SK-N-SH treated with all-trans-retinoic acid at 6 μM for 48 hours (cell line): ENCODE measurements around the gene DUS4L.

ENCODE experiments used
- ARNTL ChIP-seq: fragments of 450-650 bp; formaldehyde crosslinking; IDR thresholded peaks from 2 replicates; pipeline ENCODE4 v1.5.0; 2020; ENCODE audit warnings: low read depth, mild to moderate bottlenecking, moderate library complexity, borderline replicate concordance
- CSDC2 ChIP-seq: fragments of 250-450 bp; sonication (Bioruptor Pico); IDR thresholded peaks from 2 replicates; pipeline ENCODE4 v1.5.0; 2020; ENCODE audit warnings: mild to moderate bottlenecking, moderate library complexity
- ESRRG ChIP-seq: fragments of 250-450 bp; sonication (Bioruptor Pico); IDR thresholded peaks from 2 replicates; pipeline ENCODE4 v1.6.1; 2021; ENCODE audit warnings: mild to moderate bottlenecking
- GLIS3 ChIP-seq: fragments of 250-450 bp; sonication (Bioruptor Pico); IDR thresholded peaks from 2 replicates; pipeline ENCODE4 v1.5.0; 2020; ENCODE audit warnings: mild to moderate bottlenecking, moderate library complexity
- ISL1 ChIP-seq: fragments of 250-450 bp; sonication (Bioruptor Pico); IDR thresholded peaks from 2 replicates; pipeline ENCODE4 v2.1.2; 2022; ENCODE audit warnings: mild to moderate bottlenecking, moderate library complexity
- PATZ1 ChIP-seq: fragments of 250-450 bp; sonication (Bioruptor Pico); IDR thresholded peaks from 2 replicates; pipeline ENCODE4 v1.8.0; 2020; ENCODE audit warnings: mild to moderate bottlenecking, moderate library complexity, borderline replicate concordance
- POU6F1 ChIP-seq: fragments of 250-450 bp; sonication (Bioruptor Pico); IDR thresholded peaks from 2 replicates; pipeline ENCODE4 v1.8.0; 2021; ENCODE audit warnings: low read depth, mild to moderate bottlenecking, moderate library complexity, borderline replicate concordance
- PPARA ChIP-seq: fragments of 250-450 bp; sonication (Bioruptor Pico); IDR thresholded peaks from 2 replicates; pipeline ENCODE4 v1.5.0; 2020; ENCODE audit warnings: mild to moderate bottlenecking, borderline replicate concordance
- SNAI2 ChIP-seq: fragments of 250-450 bp; sonication (Bioruptor Pico); IDR thresholded peaks from 2 replicates; pipeline ENCODE4 v1.5.0; 2020; ENCODE audit warnings: mild to moderate bottlenecking, moderate library complexity
- TOX ChIP-seq: fragments of 250-450 bp; sonication (Bioruptor Pico); IDR thresholded peaks from 2 replicates; pipeline ENCODE4 v1.8.0; 2021; ENCODE audit warnings: mild to moderate bottlenecking, moderate library complexity, borderline replicate concordance
- TF ChIP-seq, protein P1 (sequence below): fragments of 250-450 bp; sonication (Bioruptor Pico); IDR thresholded peaks from 2 replicates; pipeline ENCODE4 v1.5.1; 2020; ENCODE audit warnings: low read depth, mild to moderate bottlenecking, moderate library complexity

- no peak for TF ChIP-seq ISL1 (CRISPR knock-in tag)
- no peak for TF ChIP-seq PATZ1
- TF ChIP-seq ESRRG = no peak
- no peak for TF ChIP-seq POU6F1 (CRISPR knock-in tag)
- TF ChIP-seq SNAI2 (CRISPR knock-in tag) = no peak
- no peak for TF ChIP-seq ARNTL (CRISPR knock-in tag)
- no peak for TF ChIP-seq PPARA
- TF ChIP-seq TOX (CRISPR knock-in tag) = no peak
- no peak for TF ChIP-seq CSDC2 (CRISPR knock-in tag)
- no peak for TF ChIP-seq GLIS3 (CRISPR knock-in tag)
- TF ChIP-seq, protein P1, sequence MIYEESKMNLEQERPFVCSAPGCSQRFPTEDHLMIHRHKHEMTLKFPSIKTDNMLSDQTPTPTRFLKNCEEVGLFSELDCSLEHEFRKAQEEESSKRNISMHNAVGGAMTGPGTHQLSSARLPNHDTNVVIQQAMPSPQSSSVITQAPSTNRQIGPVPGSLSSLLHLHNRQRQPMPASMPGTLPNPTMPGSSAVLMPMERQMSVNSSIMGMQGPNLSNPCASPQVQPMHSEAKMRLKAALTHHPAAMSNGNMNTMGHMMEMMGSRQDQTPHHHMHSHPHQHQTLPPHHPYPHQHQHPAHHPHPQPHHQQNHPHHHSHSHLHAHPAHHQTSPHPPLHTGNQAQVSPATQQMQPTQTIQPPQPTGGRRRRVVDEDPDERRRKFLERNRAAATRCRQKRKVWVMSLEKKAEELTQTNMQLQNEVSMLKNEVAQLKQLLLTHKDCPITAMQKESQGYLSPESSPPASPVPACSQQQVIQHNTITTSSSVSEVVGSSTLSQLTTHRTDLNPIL (CRISPR knock-in tag) = no peak
These were observed 35.3 kb upstream of the DUS4L start for GRCh38 chr7:107528461-107528860.
